HL-60 (cell line): ENCODE measurements around the gene CNTN1.

Experiments
- DNase-seq, 2 experiments: peaks; one replicate each; pipeline ENCODE4 v3.0.0-alpha.2; 2010 to 2020; ENCODE audit warnings: low read depth in 1 of 2, low spot score in 1 of 2
- H3K27ac ChIP-seq: fragments of 250-450 bp; sonication (Bioruptor Pico); replicated peaks from 2 replicates; pipeline ENCODE4 v1.5.1; 2020; ENCODE audit warnings: mild to moderate bottlenecking, moderate library complexity
- H3K27me3 ChIP-seq: fragments of 250-450 bp; sonication (Bioruptor Pico); 2 replicates; pipeline ENCODE4 v1.5.1; 2021; ENCODE audit warnings: mild to moderate bottlenecking, moderate library complexity; ENCODE audit not compliant: insufficient read depth, poor library complexity, severe bottlenecking
- H3K4me3 ChIP-seq: replicated peaks from 2 replicates; pipeline ENCODE4 v1.5.1; 2011; ENCODE audit warnings: mild to moderate bottlenecking, control low read depth, low read length; ENCODE audit not compliant: insufficient read depth
- CTCF ChIP-seq: IDR thresholded peaks from one replicate; pipeline ENCODE4 v1.5.1; 2011; ENCODE audit warnings: low read length, control low read depth, inconsistent platforms; ENCODE audit not compliant: insufficient read depth
- GABPA ChIP-seq: IDR thresholded peaks from 2 replicates; pipeline ENCODE4 v1.6.1; 2012; ENCODE audit warnings: low read depth
- POLR2AphosphoS5 ChIP-seq: IDR thresholded peaks from 2 replicates; pipeline ENCODE4 v1.6.1; 2012; ENCODE audit warnings: low read depth
- REST ChIP-seq: IDR thresholded peaks from 2 replicates; pipeline ENCODE4 v1.6.1; 2012; ENCODE audit warnings: low read depth; ENCODE audit not compliant: insufficient replicate concordance
- SPI1 ChIP-seq: IDR thresholded peaks from 2 replicates; pipeline ENCODE4 v1.6.1; 2012; ENCODE audit warnings: low read depth, mild to moderate bottlenecking, borderline replicate concordance

CNTN1 gene

GRCh38 chr12:41089438-41089837, 397.2 kb downstream of the CNTN1 start:
- H3K4me3 ChIP-seq, result no peak overlapping the region
- TF ChIP-seq CTCF (no peak), REST (no peak), SPI1 (no peak), GABPA (no peak), POLR2AphosphoS5 (no peak)
- H3K27me3 ChIP-seq, result no peaks in the 10 kb centered on the region
- DNase-seq, result no peak
- H3K27ac ChIP-seq, result no peak overlapping the region

- H3K27me3 ChIP-seq, result no peaks in the 10 kb centered on the region
- TF ChIP-seq SPI1 (no peak), REST (no peak), CTCF (no peak), POLR2AphosphoS5 (no peak), GABPA (no peak)
- no peak overlapping the region for H3K27ac ChIP-seq
- H3K4me3 ChIP-seq, result no peak overlapping the region
- DNase-seq, result no peak
Observed at GRCh38 chr12:41092115-41092514, 399.9 kb downstream of the CNTN1 start.

GRCh38 chr12:41096797-41097196, 404.6 kb downstream of the CNTN1 start:
- Histone ChIP-seq H3K27me3 (no peaks in the 10 kb centered on the region), H3K27ac (no peak overlapping the region), H3K4me3 (no peak overlapping the region)
- TF ChIP-seq POLR2AphosphoS5, result no peak
- no peak for TF ChIP-seq REST
- no peak for TF ChIP-seq SPI1
- no peak for TF ChIP-seq CTCF
- no peak for TF ChIP-seq GABPA
- DNase-seq, result no peak
